DND-41 (cell line): ENCODE data around the gene SLC2A1.

Experiments used
- EZH2 ChIP-seq: IDR thresholded peaks from 3 replicates; pipeline ENCODE4 v1.6.1; 2012; ENCODE audit warnings: borderline replicate concordance, low read depth, mild to moderate bottlenecking, moderate library complexity, low read length, inconsistent platforms; ENCODE audit not compliant: severe bottlenecking
- TF ChIP-seq, protein P1 (sequence below): IDR thresholded peaks from 2 replicates; pipeline ENCODE4 v1.5.1; 2012; ENCODE audit warnings: borderline replicate concordance, low read length, moderate library complexity, mild to moderate bottlenecking; ENCODE audit not compliant: poor library complexity, severe bottlenecking; ENCODE audit errors: extremely low read depth

DNA sequence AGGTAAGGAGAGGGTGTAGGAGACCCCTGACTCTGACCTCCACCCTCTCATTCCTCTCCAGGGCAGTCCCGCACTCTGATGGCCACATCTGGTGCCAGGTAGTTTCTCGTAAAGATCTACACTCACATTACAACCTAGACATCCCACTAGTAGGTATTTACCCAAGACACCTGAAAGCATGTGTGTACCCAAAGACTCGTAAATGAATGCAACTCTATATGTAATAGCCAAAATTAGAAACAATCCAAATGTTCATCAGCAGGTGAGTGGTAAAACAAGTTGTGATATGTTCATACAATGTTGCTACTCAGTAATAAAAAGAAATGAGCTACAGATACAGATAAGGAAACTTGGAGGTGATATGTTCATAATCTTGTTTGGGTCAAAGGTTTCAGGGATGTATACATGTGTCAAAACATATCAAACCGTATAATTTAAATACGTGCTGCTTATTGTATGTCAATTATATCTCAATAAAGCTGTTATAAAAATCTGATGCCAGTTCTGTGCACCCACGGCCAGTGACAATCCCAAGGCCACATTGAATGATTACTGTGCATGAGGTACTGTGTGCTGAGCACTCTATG is 37.8 kb upstream of the SLC2A1 start:
- TF ChIP-seq, protein P1, sequence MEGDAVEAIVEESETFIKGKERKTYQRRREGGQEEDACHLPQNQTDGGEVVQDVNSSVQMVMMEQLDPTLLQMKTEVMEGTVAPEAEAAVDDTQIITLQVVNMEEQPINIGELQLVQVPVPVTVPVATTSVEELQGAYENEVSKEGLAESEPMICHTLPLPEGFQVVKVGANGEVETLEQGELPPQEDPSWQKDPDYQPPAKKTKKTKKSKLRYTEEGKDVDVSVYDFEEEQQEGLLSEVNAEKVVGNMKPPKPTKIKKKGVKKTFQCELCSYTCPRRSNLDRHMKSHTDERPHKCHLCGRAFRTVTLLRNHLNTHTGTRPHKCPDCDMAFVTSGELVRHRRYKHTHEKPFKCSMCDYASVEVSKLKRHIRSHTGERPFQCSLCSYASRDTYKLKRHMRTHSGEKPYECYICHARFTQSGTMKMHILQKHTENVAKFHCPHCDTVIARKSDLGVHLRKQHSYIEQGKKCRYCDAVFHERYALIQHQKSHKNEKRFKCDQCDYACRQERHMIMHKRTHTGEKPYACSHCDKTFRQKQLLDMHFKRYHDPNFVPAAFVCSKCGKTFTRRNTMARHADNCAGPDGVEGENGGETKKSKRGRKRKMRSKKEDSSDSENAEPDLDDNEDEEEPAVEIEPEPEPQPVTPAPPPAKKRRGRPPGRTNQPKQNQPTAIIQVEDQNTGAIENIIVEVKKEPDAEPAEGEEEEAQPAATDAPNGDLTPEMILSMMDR = no peak
- no peak for TF ChIP-seq EZH2
